Fibroblast of skin of scalp (primary cell): ENCODE data around the gene E4F1.
A peak's percentile ranks its signal among the peaks of the same experiment; 100 is the strongest.
"Not testable (repeated sequence)": the region's sequence is repeated elsewhere in the genome, so short reads cannot be mapped to it uniquely, and the experiment has no call there.

Source experiments
- DNase-seq: peaks from one replicate; pipeline ENCODE4 v3.0.0-alpha.2; 2013

E4F1 gene

GRCh38 chr16:2231016-2231931, 7.9 kb downstream of the E4F1 start:
- DNase-seq = no peak

GRCh38 chr16:2232094-2232990, 9.0 kb downstream of the E4F1 start:
- no peak for DNase-seq

GRCh38 chr16:2233046-2233775, 9.8 kb downstream of the E4F1 start:
- DNase-seq = no peak

- DNase-seq = no peak
These were observed 10.8 kb downstream of the E4F1 start for GRCh38 chr16:2233872-2234812.

GRCh38 chr16:2234813-2235170, 11.4 kb downstream of the E4F1 start:
- no peak for DNase-seq

GRCh38 chr16:2235234-2235651, 11.9 kb downstream of the E4F1 start:
- DNase-seq = no peak

GRCh38 chr16:2235695-2236336, 12.4 kb downstream of the E4F1 start:
- DNase-seq = no peak

GRCh38 chr16:2236337-2237101, 13.1 kb downstream of the E4F1 start, which contains the start of gene DNASE1L2:
Gene DNASE1L2 (plus strand): TSS chr16:2236444. CDS start chr16:2236817, 373 bp downstream.
- DNase-seq = peak; percentile 29

- no peak for DNase-seq
These were observed 13.7 kb downstream of the E4F1 start for GRCh38 chr16:2237102-2237482.

GRCh38 chr16:2237493-2238149, 14.2 kb downstream of the E4F1 start:
- no peak for DNase-seq

- no peak for DNase-seq
These were observed 14.9 kb downstream of the E4F1 start for GRCh38 chr16:2238150-2238837.

GRCh38 chr16:2238838-2239675, 15.7 kb downstream of the E4F1 start:
- no peak for DNase-seq

GRCh38 chr16:2240331-2240730, 16.9 kb downstream of the E4F1 start:
- DNase-seq = not testable (repeated sequence)

GRCh38 chr16:2242598-2242997, 19.2 kb downstream of the E4F1 start:
- DNase-seq = no peak

- no peak for DNase-seq
These were observed 19.7 kb downstream of the E4F1 start for GRCh38 chr16:2243031-2243528.

- no peak for DNase-seq
These were observed 20.4 kb downstream of the E4F1 start for GRCh38 chr16:2243781-2244180.

GRCh38 chr16:2244301-2244700, 20.9 kb downstream of the E4F1 start:
- no peak for DNase-seq
